Measurements from ENCODE around the gene RND2. TPM values are rescaled to one million over a fixed set of nuclear protein-coding genes. Genes with fewer than 3 reads are reported as not detected.
A peak's percentile ranks its signal among the peaks of the same experiment; 100 is the strongest.
"Not testable (repeated sequence)": the region's sequence is repeated elsewhere in the genome, so short reads cannot be mapped to it uniquely, and the experiment has no call there.

Gene RND2
- total and polyA plus RNA-seq, 2 donors = 1.5 to 1.6 TPM

DNA sequence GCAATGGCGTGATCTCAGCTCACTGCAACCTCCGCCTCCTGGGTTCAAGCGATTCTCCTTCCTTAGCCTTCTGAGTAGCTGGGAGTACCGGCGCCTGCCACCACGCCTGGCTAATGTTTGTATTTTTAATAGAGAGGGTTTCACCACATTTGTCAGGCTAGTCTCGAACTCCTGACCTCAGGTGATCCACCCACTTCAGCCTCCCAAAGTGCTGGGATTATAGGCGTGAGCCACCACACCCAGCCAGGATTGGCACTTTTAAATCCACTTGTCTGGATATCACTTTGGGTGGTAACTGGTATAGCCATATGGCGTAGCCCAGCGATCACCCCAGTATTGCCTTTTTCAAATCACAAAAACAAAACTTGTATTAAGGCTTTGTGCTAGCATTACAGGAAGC, 31.1 kb upstream of the RND2 start:
- not testable (repeated sequence) for H3K27ac ChIP-seq (ENCODE audit: low read depth); H3K36me3 ChIP-seq (ENCODE audit: insufficient read depth); H3K4me3 ChIP-seq (ENCODE audit: low read depth, low read length); H3K4me1 ChIP-seq (ENCODE audit: insufficient read depth); DNase-seq (ENCODE audit: extremely low spot score)
- WGBS = 79% methylated on average over 10 of the region's 10 CpGs

DNA sequence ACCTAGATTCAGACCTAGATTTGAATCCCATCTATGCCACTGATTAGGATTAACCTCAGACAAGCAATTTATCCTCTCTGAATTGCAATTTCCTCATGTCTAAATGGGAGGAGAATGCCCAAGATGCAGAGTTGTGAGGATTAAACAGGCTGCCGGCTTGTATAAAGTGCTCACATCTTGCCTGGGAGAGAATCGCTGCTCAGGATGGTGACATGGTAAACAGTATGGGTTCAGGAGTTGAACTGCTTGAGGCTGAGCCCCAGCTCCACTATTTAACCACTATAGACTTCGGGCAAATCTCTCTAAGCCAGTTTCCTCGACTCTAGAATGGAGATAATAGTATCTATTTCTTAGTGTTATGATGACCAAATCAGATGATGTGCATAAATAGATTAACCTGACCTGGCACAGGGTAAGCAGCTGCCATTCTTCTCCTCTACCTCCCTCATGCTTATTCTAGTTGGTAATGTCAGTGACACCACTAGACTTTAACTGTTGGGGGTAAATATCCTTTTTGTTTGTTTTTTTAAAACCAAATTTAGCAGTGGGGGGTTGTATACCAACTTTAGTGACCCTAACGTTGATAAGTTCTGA, 27.5 kb upstream of the RND2 start:
- 8% methylated on average over 5 of the region's 5 CpGs for WGBS
- no peaks in the 10 kb centered on the region for H3K4me1 ChIP-seq (ENCODE audit: insufficient read depth)
- no peak for DNase-seq (ENCODE audit: extremely low spot score)
- H3K4me3 ChIP-seq (ENCODE audit: low read depth, low read length) = no peak overlapping the region
- H3K36me3 ChIP-seq (ENCODE audit: insufficient read depth) = peaks cover 2% of the 10 kb centered on the region
- no peak overlapping the region for H3K27ac ChIP-seq (ENCODE audit: low read depth)

DNA sequence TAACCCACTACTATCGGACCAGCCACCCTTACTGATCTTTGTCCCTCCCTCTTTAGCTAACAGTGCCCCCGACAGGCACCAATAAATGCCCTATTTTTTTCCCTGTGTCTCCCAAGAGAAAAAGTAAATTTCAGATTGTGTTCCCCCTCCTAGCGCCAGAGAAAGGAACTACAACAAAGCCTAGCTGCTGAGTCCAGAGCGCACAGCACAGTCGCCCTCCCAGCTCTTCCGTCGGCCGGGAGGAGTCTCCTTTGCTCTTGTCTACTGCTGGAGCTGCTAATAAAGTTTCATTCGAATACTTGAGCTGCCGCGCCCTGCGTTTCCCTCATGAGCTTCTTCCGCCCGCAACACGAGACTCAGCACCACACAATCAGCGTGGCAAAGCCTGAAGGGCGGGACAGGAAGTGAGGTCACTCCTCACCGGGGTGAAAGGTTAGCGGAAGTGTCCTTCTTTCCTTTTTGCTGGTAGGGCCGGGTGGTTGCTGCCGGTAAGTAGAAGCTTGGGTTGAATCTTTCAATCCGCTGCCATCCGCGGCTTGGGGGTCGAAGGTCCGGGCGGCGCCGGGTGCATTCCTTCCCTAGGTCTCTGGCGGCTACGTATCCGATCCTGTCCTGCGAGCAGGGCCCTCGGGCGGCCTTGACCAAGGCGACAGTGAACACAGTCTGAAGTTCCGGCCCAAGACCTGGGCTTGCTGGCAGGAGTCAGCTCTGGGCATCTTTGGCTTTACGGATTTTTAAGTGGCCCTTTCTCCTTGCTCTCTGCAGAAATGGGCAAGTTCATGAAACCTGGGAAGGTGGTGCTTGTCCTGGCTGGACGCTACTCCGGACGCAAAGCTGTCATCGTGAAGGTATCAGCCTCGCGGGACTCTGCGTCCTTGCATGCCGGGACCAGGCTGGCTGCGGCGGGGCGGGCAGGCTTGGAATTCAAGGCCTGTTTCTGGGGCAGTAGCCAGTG, 26.8 kb upstream of the RND2 start, which contains the start of gene RPL27:
Gene RPL27 (plus strand): TSS at position 436 of the 955 bp plus-strand sequence. CDS start 332 bp downstream, at position 768.
- WGBS = under 1% methylated on average over 49 of the region's 49 CpGs
- peak; percentile 99 for DNase-seq (ENCODE audit: extremely low spot score)
- H3K4me1 ChIP-seq (ENCODE audit: insufficient read depth) = no peaks in the 10 kb centered on the region
- peak within 1 kb of the TSS; percentile 55 for H3K4me3 ChIP-seq (ENCODE audit: low read depth, low read length)
- H3K36me3 ChIP-seq (ENCODE audit: insufficient read depth) = peaks cover 2% of the 10 kb centered on the region
- peak within 1 kb of the TSS; percentile 90 for H3K27ac ChIP-seq (ENCODE audit: low read depth)

DNA sequence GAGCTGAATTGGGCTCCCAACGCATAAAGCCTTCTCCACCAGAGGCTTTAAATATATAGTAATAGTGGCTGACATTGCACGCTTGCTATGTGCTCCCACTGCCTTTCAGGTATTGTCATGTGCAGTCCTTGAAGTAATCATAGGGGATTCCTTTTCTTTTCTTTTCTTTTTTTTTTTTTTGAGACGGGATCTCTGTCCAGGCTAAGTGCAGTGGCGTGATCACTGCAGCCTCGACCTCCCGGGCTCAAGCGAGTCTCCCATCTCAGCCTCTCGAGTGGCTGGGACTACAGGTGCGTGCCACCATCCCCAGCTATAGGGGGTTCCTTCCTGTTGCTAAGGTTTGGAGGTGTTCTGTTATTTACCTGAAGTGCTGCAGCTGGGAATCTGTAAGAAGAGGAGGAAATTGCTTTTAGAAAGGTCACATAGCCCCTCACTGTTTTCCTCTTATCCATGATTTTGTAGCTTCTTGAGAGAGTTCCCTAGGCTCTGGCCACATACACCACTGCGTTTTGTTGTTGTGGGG, 26.0 kb upstream of the RND2 start:
- H3K36me3 ChIP-seq (ENCODE audit: insufficient read depth) = peaks cover 2% of the 10 kb centered on the region
- no peak for DNase-seq (ENCODE audit: extremely low spot score)
- 12% methylated on average over 10 of the region's 10 CpGs for WGBS

GRCh38 chr17:43000894-43001293, 24.1 kb upstream of the RND2 start:
- 94% methylated on average over 13 of the region's 13 CpGs for WGBS
- not testable (repeated sequence) for H3K36me3 ChIP-seq (ENCODE audit: insufficient read depth); H3K27ac ChIP-seq (ENCODE audit: low read depth); DNase-seq (ENCODE audit: extremely low spot score); H3K4me1 ChIP-seq (ENCODE audit: insufficient read depth); H3K4me3 ChIP-seq (ENCODE audit: low read depth, low read length)

More for the DNA sequence above, 26.0 kb upstream of the RND2 start:
- Histone ChIP-seq H3K4me3 (ENCODE audit: low read depth, low read length) (peak overlapping the region; percentile 55), H3K4me1 (ENCODE audit: insufficient read depth) (no peaks in the 10 kb centered on the region), H3K27ac (ENCODE audit: low read depth) (peak overlapping the region; percentile 90)

DNA sequence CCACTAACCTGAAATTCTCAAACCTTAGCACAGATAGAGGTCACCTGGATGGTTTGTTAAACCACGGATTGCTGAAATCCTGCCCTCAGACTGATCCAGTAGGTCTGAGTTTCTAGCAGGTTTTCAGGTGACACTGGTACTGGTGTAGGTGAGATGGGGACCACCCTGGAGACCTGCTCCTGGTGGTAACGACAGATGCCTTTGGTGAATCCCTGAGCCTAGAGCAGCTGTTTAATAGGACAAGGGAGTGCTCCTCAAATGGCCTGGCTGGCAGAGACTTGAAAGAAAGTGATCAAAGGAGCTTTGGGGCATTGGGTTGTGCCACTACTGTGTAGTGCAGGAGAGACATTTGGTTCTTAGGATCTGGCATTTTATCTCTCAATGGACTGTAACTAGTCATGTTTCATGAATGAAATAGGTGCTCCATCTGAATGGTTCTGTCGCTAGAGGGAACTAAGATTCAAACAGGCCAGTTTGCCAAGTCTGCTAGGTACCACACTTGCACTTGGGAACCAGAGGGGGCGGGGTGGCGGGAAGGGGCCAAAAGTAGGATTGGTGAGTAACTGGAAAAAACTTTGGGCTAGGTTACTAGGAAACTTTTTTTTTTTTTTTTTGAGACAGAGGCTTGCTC, 21.4 kb upstream of the RND2 start:
- 82% methylated on average over 5 of the region's 5 CpGs for WGBS
- no peak overlapping the region for H3K4me3 ChIP-seq (ENCODE audit: low read depth, low read length)
- H3K27ac ChIP-seq (ENCODE audit: low read depth) = no peak overlapping the region
- H3K4me1 ChIP-seq (ENCODE audit: insufficient read depth) = no peaks in the 10 kb centered on the region
- H3K36me3 ChIP-seq (ENCODE audit: insufficient read depth) = peaks cover 2% of the 10 kb centered on the region
- DNase-seq (ENCODE audit: extremely low spot score) = no peak

DNA sequence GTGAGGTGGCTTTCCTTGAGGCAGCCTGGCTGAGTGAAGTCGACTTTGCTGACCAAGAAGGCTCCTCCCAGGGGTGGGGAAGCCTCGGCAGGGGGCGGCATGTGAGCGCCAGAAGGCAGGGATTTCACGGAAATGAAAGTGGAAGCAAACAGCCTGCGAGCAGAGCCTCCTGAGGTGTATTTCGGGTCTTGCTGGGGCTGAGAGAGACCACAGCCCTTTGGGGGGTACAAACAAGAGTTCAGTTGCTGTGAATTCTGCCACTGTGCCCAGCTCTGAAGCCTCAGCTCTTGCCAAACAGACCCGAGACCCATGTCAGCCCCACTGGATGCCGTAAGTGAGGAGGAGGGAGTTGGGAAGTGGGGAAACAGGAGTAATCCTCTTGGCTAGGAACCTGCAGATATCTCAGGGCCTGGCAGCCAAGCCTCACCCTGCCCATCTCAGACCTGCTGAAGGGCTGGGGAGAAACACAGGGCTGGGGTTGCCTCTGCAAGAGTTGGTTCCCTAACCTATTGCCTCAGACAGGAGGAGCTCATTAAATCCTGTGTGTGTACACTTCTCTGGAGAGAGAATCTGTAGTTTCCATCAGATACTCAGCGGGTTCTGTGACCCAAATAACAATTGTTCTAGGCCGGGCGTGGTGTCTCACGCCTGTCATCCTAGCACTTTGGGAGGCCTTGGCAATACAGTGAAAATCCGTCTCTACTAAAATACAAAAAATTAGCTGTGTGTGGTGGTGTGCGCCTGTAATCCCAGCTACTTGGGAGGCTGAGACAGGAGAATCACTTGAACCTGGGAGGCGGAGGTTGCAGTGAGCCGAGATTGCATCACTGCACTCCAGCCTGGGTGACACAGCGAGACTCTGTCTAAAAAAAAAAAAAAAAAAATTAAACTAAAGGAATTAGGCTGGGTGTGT, 18.1 kb upstream of the RND2 start, which contains the start of gene IFI35:
Gene IFI35 (plus strand): TSS at position 146 of the 913 bp plus-strand sequence. CDS start 164 bp downstream, at position 310.
- H3K4me3 ChIP-seq (ENCODE audit: low read depth, low read length) = peak within 1 kb of the TSS; percentile 68
- H3K4me1 ChIP-seq (ENCODE audit: insufficient read depth) = no peaks in the 10 kb centered on the region
- WGBS = 28% methylated on average over 18 of the region's 18 CpGs
- DNase-seq (ENCODE audit: extremely low spot score) = peak; percentile 47
- H3K36me3 ChIP-seq (ENCODE audit: insufficient read depth) = no peaks in the 10 kb centered on the region
- peak within 1 kb of the TSS; percentile 90 for H3K27ac ChIP-seq (ENCODE audit: low read depth)

DNA sequence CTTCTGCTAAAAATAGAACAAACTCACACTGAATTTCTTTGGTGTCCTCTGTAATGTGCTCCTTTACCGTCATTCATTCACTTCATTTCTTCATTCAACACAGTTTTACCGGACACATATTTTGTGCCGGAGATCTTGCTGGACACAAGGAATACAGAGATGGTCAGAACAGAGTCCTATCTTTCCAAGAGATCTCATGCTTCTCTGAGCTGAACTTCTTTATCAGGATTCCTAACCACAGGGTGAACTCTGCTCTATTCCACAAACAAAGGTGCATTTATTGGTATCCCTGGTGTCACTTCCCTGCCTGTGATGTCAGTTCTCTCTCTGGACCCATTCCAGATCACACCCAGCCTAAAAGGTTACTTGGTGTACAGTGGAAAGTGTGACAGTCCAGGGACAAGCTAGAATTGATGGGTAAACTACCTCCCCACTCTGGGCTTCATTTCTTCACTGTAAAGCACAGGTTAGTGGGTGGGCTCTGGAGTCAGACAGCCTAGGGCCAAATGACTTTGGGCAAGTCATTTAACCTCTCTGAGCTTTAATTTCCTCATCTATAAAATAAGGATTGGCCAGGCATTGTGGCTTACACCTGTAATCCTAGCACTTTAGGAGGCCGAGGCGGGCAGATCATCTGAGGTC, 14.2 kb upstream of the RND2 start:
- H3K4me1 ChIP-seq (ENCODE audit: insufficient read depth) = no peaks in the 10 kb centered on the region
- no peak overlapping the region for H3K4me3 ChIP-seq (ENCODE audit: low read depth, low read length)
- peaks cover 2% of the 10 kb centered on the region for H3K36me3 ChIP-seq (ENCODE audit: insufficient read depth)
- H3K27ac ChIP-seq (ENCODE audit: low read depth) = no peak overlapping the region
- DNase-seq (ENCODE audit: extremely low spot score) = no peak
- WGBS = 92% methylated on average over 5 of the region's 5 CpGs

DNA sequence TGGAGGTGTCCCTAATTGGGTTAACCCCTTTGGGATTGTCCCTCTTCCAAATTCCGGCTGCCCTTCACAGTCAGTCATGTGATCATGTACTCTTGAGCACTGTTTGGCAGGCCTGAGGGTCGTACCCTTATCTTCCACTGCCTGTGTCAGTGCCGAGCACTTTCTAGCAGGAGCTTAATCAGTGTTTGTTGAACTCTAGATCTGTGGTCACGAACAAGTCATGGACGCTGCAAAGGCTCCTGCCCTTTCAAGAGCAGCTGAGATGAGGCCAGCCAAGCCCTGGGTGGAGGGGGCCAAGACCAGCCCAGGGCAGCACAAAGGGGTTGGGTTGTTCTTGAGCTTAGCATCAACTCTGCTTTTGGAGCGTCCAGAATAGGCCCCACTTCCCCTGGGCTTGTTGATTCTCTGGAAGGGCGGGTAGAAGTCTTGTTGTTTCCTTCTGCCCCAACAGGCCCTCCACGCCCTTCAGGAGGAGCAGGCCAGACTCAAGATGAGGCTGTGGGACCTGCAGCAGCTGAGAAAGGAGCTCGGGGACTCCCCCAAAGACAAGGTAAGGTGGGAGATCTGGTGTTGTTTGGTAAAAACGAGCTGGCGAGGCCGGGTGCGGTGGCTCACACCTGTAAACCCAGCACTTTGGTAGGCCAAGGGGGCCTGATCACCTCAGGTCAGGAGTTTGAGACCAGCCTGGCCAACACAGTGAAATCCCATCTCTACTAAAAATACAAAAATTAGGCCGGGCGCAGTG, 13.1 kb upstream of the RND2 start:
- no peak overlapping the region for H3K4me3 ChIP-seq (ENCODE audit: low read depth, low read length)
- WGBS = 72% methylated on average over 15 of the region's 15 CpGs
- peaks cover 2% of the 10 kb centered on the region for H3K36me3 ChIP-seq (ENCODE audit: insufficient read depth)
- no peak for DNase-seq (ENCODE audit: extremely low spot score)
- H3K27ac ChIP-seq (ENCODE audit: low read depth) = no peak overlapping the region
- no peaks in the 10 kb centered on the region for H3K4me1 ChIP-seq (ENCODE audit: insufficient read depth)

- no peak overlapping the region for H3K27ac ChIP-seq (ENCODE audit: low read depth)
- peaks cover 2% of the 10 kb centered on the region for H3K36me3 ChIP-seq (ENCODE audit: insufficient read depth)
- WGBS = 76% methylated on average over 8 of the region's 8 CpGs
- no peaks in the 10 kb centered on the region for H3K4me1 ChIP-seq (ENCODE audit: insufficient read depth)
- DNase-seq (ENCODE audit: extremely low spot score) = no peak
- H3K4me3 ChIP-seq (ENCODE audit: low read depth, low read length) = no peak overlapping the region
Measured at GRCh38 chr17:43013296-43013695, 11.7 kb upstream of the RND2 start.

GRCh38 chr17:43014020-43014648, 10.9 kb upstream of the RND2 start:
- Histone ChIP-seq H3K27ac (ENCODE audit: low read depth) (no peak overlapping the region), H3K36me3 (ENCODE audit: insufficient read depth) (peaks cover 2% of the 10 kb centered on the region)
- 70% methylated on average over 12 of the region's 12 CpGs for WGBS

More at GRCh38 chr17:43014020-43014648, 10.9 kb upstream of the RND2 start:
- H3K4me1 ChIP-seq (ENCODE audit: insufficient read depth) = no peaks in the 10 kb centered on the region
- no peak overlapping the region for H3K4me3 ChIP-seq (ENCODE audit: low read depth, low read length)
- DNase-seq (ENCODE audit: extremely low spot score) = no peak
